Naive B cell (primary cell): ENCODE data around the gene CALM1. TPM values are rescaled to one million over a fixed set of nuclear protein-coding genes. Genes with fewer than 3 reads are reported as not detected.

Experiments
- ATAC-seq, 2 donors: fragments of 150-1000 bp; cut with Tn5 transposase; 2 replicates each; pipeline ENCODE4 v1.10.0; 2021; ENCODE audit warnings: low read depth in 2 of 2, mild to moderate bottlenecking in 2 of 2, moderate library complexity in 2 of 2
- DNase-seq: peaks from one replicate; pipeline ENCODE4 v3.0.0; 2022
- H3K27ac Mint-ChIP-seq, 6 donors: one replicate each; pipeline ENCODE4 v1.8.0; 2020 to 2022; ENCODE audit warnings: mild to moderate bottlenecking in 6 of 6, mixed read lengths in 6 of 6, moderate library complexity in 5 of 6, inconsistent platforms in 2 of 6
- H3K27me3 Mint-ChIP-seq, 3 donors: one replicate each; pipeline ENCODE4 v1.8.0; 2021 to 2022; ENCODE audit warnings: mixed read lengths in 3 of 3, mild to moderate bottlenecking in 1 of 3
- H3K36me3 Mint-ChIP-seq, 2 donors: one replicate each; pipeline ENCODE4 v1.8.0; 2020 to 2022; ENCODE audit warnings: mixed read lengths in 2 of 2, inconsistent platforms in 1 of 2, mild to moderate bottlenecking in 1 of 2
- H3K4me1 Mint-ChIP-seq, 3 donors: one replicate each; pipeline ENCODE4 v1.8.0; 2020 to 2022; ENCODE audit warnings: mixed read lengths in 3 of 3, inconsistent platforms in 1 of 3, mild to moderate bottlenecking in 1 of 3, moderate library complexity in 1 of 3
- H3K4me3 Mint-ChIP-seq, 8 donors: one replicate each; pipeline ENCODE4 v1.8.0; 2020 to 2022; ENCODE audit warnings: mild to moderate bottlenecking in 8 of 8, mixed read lengths in 8 of 8, moderate library complexity in 8 of 8, inconsistent platforms in 2 of 8
- H3K9me3 Mint-ChIP-seq, 7 donors: one replicate each; pipeline ENCODE4 v1.8.0; 2020 to 2022; ENCODE audit warnings: mixed read lengths in 7 of 7, mild to moderate bottlenecking in 5 of 7, inconsistent platforms in 2 of 7, moderate library complexity in 1 of 7
- polyA plus RNA-seq, 6 donors: library from polyadenylated mRNA; unstranded; fragments of 300-500 nt; fragmentation: Illumina TruSeq; gene quantifications; one replicate each; pipeline ENCODE4 v1.2.3, GENCODE V29; 2021; ENCODE audit warnings: low read depth in 6 of 6

CALM1 gene
- polyA plus RNA-seq, 6 donors from 2014 or later: 1,004 to 1,312 (median 1,081) TPM

DNA sequence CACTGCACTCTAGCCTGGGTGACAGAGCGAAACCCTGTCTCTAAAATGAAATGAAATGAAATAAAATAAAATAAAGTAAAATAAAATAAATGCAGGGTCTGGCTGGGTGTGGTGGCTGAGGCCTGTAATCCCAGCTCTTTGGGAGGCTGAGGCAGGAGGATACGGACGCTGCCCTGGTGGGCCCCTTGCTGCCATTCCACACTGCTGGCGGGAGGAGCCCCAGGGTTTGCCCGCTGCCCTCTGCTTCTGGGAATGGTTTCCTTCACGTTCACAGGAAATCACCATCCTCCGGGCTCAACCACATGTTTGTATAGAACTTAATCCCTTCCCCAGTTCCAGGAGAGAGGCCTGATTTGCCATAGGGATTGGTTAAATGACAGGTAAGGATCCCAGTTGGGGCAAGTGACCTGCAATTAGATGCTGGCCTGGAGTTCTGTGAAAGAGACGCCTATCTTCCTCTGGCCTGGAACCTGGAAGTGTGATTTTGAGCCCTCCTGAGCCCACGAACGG lies 29.3 kb downstream of the CALM1 start:
- ATAC-seq: no peak

DNA sequence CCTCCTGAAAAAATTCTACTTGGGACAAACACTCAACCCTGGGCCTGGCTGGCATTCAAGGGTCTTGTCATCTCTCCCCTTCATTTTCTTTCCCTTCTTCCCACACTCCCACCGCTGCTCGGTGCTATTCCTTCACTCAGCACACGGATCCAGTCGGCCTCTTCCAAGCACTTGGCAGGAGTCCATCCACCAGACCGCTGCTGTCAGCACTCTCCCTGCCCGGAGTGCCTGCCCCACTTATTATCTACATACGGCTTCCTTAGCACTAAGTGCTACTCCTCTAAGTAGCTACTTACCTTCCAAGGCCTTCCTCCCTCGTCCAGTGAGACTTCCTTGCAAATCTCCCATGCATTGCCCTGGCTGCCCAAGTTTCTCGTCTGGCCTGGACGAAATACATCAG lies 29.8 kb downstream of the CALM1 start:
- peaks cover 0 to 2% (median 0%) of the 10 kb centered on the region in 7 donors for H3K9me3 Mint-ChIP-seq
- peaks cover 0 to 7% (median 4%) of the 10 kb centered on the region in 3 donors for H3K4me1 Mint-ChIP-seq
- peaks cover 0 to 5% (median 3%) of the 10 kb centered on the region in 3 donors for H3K27me3 Mint-ChIP-seq
- no peaks in the 10 kb centered on the region for H3K36me3 Mint-ChIP-seq
- no peak for DNase-seq
- H3K4me3 Mint-ChIP-seq: no peak overlapping the region
- H3K27ac Mint-ChIP-seq: peak overlapping the region in 2 of 6 donors; percentile 33 to 82
- no peak for ATAC-seq

More for the DNA sequence above, 29.3 kb downstream of the CALM1 start:
- no peak for DNase-seq
- Mint-ChIP-seq H3K9me3 (peaks cover 0 to 2% (median 0%) of the 10 kb centered on the region in 7 donors), H3K4me1 (peaks cover 0 to 7% (median 4%) of the 10 kb centered on the region in 3 donors), H3K27me3 (peaks cover 0 to 5% (median under 1%) of the 10 kb centered on the region in 3 donors), H3K27ac (no peak overlapping the region), H3K36me3 (no peaks in the 10 kb centered on the region), H3K4me3 (no peak overlapping the region)

DNA sequence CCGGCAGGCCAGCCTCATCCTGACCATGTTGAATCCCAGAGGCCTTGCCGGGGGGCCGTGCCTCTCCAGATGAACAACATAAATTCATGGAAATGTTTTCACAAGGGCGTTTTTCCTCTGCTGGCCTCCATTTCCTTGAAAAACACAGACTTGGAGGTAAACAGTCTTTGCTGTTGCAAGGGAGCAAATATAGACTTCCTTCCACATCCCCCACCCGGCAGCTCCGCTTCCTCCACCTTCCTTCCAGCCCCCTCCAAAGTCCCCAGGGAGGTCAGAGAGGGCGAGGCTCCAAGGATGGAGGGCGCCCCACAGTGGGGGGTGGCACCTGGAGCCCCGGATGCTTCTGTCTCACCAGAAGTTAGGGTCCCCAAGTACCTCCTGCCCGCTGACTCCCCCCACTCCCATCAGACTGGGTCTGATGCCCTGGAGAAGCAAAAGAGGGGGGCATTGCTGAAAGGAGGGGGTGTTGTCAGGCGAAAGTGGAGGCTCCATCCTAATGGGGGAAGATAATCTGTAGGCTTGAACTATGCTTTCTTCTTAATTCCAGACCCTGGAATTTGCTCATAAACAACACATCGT lies 31.1 kb downstream of the CALM1 start:
- no peaks in the 10 kb centered on the region for H3K36me3 Mint-ChIP-seq
- peaks cover 0 to 5% (median 3%) of the 10 kb centered on the region in 3 donors for H3K27me3 Mint-ChIP-seq

DNA sequence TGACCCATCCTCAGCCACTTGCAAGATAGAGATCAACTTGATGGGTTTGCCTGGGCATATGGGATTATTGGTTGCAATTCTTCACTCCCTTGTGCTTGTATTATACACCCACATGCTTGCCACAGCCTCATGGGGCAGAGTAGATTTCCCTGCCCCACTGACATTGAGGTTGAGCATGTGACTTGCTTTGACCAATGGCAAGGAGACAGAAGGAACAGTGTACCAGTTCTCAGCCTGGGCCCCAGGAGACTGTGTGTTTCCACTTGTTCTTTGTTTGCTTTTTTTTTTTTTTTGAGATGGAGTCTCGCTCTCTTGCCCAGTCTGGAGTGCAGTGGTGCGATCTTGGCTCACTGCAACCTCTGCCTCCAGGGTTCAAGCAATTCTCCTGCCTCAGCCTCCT lies 31.8 kb downstream of the CALM1 start:
- Mint-ChIP-seq H3K27me3 (peaks cover 0 to 5% (median 3%) of the 10 kb centered on the region in 3 donors), H3K36me3 (no peaks in the 10 kb centered on the region), H3K9me3 (peaks cover 0 to 2% (median 0%) of the 10 kb centered on the region in 7 donors), H3K4me1 (peaks cover 0 to 7% (median 4%) of the 10 kb centered on the region in 3 donors), H3K4me3 (no peak overlapping the region), H3K27ac (peak overlapping the region in 1 of 6 donors; percentile 15)
- ATAC-seq (peak in 1 of 2 donors; percentile 25), DNase-seq (no peak)

More for the DNA sequence above, 31.1 kb downstream of the CALM1 start:
- Mint-ChIP-seq H3K27ac (no peak overlapping the region), H3K9me3 (peaks cover 0 to 2% (median 0%) of the 10 kb centered on the region in 7 donors), H3K4me1 (peaks cover 0 to 7% (median 4%) of the 10 kb centered on the region in 3 donors), H3K4me3 (no peak overlapping the region)
- no peak for DNase-seq
- ATAC-seq: no peak

DNA sequence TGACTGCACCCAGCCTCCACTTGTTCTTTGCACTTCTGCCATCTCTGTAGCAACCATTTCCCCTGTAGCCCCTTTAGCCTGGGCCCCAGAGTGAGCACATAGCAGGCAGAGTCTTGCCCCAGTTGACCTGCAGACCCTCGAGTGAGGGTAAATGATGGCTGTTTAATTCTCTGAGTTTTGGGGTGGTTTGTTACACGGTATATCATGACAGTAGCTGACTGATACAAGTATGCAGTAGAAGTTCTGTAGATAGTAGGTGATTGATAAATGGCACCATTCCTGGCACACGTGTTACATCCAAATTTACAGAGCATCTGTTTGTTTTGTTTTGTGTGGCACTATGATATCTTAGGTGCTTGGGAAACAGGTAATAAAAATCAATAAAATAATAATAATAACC lies 32.4 kb downstream of the CALM1 start:
- Mint-ChIP-seq H3K4me1 (peaks cover 0 to 7% (median 4%) of the 10 kb centered on the region in 3 donors), H3K4me3 (no peak overlapping the region), H3K9me3 (peaks cover 0 to 2% (median 0%) of the 10 kb centered on the region in 7 donors), H3K36me3 (no peaks in the 10 kb centered on the region), H3K27ac (no peak overlapping the region), H3K27me3 (peaks cover 0 to 5% (median 3%) of the 10 kb centered on the region in 3 donors)
- ATAC-seq: no peak
- DNase-seq: no peak

DNA sequence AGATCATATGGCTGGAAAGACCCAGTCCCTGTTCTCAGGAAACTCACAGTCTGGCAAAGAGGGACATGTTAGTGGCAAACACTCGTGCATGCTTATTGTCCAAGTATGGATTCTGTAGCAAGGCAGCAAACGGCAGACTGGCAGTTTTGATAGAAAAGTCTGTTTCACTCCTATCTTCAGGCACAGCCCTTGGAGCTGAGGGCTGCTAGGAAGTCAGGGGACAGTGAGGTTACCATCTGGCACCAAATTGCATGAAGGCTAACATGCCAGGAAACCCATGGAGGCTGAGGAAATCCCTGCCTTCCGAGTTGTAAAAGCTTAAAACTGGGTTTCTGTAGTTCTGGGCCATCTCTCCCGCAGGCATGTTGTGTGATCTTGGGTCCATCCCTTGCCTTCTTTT lies 32.9 kb downstream of the CALM1 start:
- H3K36me3 Mint-ChIP-seq: no peaks in the 10 kb centered on the region
- H3K9me3 Mint-ChIP-seq: peaks cover 0 to 2% (median 0%) of the 10 kb centered on the region in 7 donors
- peaks cover 3 to 5% (median 4%) of the 10 kb centered on the region in 3 donors for H3K27me3 Mint-ChIP-seq
- no peak overlapping the region for H3K4me3 Mint-ChIP-seq
- H3K27ac Mint-ChIP-seq: no peak overlapping the region
- ATAC-seq (no peak), DNase-seq (no peak)
- peaks cover 0 to 7% (median 4%) of the 10 kb centered on the region in 3 donors for H3K4me1 Mint-ChIP-seq

DNA sequence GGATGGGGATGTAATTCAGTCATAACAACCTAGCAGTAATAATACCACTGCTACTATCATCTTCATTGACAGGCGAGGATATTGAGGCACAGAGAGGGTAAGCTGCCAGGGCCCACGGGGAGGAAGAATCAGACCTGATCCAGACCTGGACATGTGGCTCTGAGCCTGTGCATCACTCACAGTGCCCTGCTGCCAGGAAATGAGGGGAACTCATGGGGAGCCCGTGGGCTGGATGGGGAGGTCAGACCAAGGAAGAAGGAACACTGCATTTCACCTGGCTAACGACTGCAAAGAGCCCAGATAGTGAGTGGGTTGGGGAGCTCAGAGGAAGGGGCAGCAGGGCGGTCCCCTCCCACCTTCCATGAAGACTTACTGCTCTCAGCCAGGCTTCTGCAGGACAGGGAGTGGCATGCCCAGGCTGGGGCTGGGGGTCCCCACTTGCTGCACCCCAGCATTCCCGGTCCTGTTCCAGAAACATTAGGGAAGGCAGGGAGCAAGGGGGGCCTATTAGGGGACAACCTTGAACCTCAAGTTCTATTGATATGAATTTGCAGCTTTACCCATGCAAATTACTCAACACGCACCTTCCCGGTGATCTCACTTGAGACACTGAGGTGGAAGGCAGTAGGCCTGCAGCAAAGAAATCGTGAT lies 37.7 kb downstream of the CALM1 start:
- no peak overlapping the region for H3K27ac Mint-ChIP-seq
- no peak overlapping the region for H3K4me3 Mint-ChIP-seq
- DNase-seq (no peak), ATAC-seq (no peak)
- H3K4me1 Mint-ChIP-seq: no peaks in the 10 kb centered on the region
- H3K27me3 Mint-ChIP-seq: peaks cover 0 to 14% (median 3%) of the 10 kb centered on the region in 3 donors
- no peaks in the 10 kb centered on the region for H3K36me3 Mint-ChIP-seq
- no peaks in the 10 kb centered on the region for H3K9me3 Mint-ChIP-seq

DNA sequence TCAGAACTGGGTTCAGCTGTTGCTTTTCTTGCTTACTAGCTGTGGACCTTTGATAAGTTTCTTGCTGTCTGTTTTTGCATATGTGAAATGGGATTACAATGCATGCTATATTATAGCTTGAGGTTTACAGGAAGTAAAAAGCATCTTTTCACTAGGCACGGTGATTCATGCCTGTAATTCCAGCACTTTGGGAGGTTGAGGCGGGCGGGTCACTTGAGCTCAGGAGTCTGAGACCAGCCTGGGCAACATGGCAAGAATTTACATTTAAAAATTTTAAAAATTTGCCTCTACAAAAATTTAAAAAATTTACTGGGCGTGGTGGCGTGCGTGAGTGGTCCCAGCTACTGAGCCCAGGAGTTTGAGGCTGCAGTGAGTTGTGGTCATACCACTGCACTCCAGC lies 42.0 kb downstream of the CALM1 start:
- H3K9me3 Mint-ChIP-seq: no peaks in the 10 kb centered on the region
- no peaks in the 10 kb centered on the region for H3K36me3 Mint-ChIP-seq
- DNase-seq: no peak
- H3K4me1 Mint-ChIP-seq: no peaks in the 10 kb centered on the region
- no peak overlapping the region for H3K27ac Mint-ChIP-seq
- H3K4me3 Mint-ChIP-seq: no peak overlapping the region
- H3K27me3 Mint-ChIP-seq: peaks cover 0 to 14% (median 0%) of the 10 kb centered on the region in 3 donors
- ATAC-seq: no peak

DNA sequence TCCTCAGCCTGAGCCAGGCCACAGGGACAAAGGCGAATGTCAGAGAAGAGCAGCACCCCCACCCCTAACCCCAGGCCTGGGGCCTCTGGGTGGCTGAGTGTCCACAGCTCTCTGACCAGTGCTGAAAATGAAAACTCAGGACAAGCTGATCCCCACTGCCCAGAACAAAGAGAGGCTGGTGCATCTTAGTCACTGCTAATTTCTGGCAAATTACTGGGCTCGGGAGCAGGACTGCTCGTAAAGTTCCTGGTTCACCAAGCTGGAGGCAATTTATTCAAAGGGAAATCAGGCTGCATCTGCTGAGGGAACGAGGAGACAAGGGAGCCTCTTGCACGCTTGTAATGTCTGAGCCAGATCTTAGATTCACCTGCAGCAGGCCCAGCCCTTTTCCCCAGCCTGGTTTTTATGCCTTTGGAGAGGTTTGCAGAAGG lies 43.2 kb downstream of the CALM1 start:
- peaks cover 0 to 7% (median 0%) of the 10 kb centered on the region in 3 donors for H3K27me3 Mint-ChIP-seq
- no peak for ATAC-seq
- no peak overlapping the region for H3K27ac Mint-ChIP-seq
- no peak for DNase-seq
- no peaks in the 10 kb centered on the region for H3K9me3 Mint-ChIP-seq
- H3K4me1 Mint-ChIP-seq: peaks cover 0 to 6% (median 4%) of the 10 kb centered on the region in 3 donors
- H3K36me3 Mint-ChIP-seq: no peaks in the 10 kb centered on the region
- no peak overlapping the region for H3K4me3 Mint-ChIP-seq

DNA sequence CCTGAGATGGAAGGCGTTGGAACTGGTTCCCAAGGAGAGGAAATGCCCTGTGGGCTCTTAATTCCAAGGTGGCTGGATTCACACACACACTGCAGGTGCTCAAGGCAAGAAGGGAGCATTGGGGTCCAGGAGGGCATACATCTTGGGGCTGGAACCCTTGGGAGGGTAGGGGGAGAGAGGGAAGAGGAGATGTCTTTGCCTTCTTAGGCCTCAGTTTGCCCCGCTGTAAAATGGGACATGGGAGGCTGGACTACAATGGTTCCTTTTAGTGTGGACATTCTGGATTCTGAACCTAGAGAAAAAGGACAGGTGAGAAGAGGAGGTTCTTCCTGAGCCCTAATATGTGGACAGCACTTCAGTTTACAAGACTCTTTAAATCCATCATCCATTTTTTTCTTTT lies 43.8 kb downstream of the CALM1 start:
- no peak for ATAC-seq
- DNase-seq: no peak
- H3K36me3 Mint-ChIP-seq: no peaks in the 10 kb centered on the region
- H3K27ac Mint-ChIP-seq: no peak overlapping the region
- peaks cover 0 to 2% (median 0%) of the 10 kb centered on the region in 3 donors for H3K27me3 Mint-ChIP-seq
- peaks cover 0 to 6% (median 4%) of the 10 kb centered on the region in 3 donors for H3K4me1 Mint-ChIP-seq
- H3K9me3 Mint-ChIP-seq: no peaks in the 10 kb centered on the region
- no peak overlapping the region for H3K4me3 Mint-ChIP-seq

DNA sequence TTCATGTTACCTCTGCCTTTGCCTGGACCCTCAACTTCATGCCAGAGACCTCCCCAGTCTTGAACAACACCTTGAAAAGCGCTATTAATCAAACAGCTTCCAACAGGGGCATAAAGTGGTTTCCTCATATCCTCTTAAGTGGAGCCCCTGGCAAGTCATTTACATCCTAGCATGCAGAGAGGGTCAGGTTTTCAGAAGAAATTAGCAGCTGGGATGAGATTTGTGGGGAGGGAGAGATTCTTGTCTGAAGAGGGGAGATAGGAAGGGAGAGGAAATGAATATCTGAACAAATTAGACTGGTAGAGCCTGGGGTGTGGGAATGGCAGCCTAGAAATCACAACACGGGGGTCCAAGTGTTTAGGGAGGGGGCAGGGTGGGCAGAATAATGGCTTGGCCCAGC lies 45.6 kb downstream of the CALM1 start:
- no peak for ATAC-seq
- H3K27ac Mint-ChIP-seq: peak overlapping the region in 1 of 6 donors; percentile 86

DNA sequence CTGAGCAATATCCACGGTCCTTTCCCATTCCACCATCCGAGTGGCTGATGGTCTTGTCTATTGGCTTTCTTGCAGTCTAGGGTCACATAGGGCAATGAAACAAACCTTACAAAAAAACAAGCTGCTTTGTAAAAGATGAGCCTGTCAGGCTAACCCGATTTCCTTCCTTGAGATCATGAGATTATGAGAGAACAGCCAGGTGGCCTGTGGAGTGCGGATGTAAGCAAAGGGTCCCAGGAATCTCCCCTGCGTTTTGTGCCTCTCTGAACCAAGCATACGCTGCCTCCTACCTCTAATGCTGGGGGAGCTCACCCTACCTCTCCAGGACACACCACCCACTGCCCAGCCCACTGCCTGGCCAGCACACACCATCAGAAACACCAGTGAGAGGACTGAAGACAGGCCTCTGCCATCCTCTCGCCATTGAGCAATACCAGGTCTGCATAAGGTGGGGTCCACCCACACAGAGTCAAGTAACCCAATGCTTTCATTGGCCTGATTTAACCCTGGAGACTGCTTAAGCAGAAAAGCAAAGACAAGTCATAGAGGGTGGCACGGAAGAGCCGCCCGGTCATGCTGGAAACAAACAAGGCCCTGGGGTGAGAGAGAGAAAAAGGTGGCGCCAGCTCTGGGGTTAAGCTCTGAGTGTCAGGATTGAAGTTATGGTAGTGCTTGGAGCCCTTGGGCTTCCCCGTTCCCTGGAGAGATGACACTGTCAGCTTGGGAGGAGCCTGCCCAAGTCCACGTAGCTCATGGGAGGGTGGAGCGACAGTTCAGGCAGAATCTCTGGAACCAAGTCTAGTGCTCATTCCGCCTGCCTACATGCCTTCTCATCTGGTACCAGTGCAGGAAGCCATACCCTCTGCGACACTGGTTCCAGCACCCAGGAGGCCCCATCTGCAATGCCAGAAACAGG lies 46.6 kb downstream of the CALM1 start:
- ATAC-seq (no peak), DNase-seq (no peak)
- Mint-ChIP-seq H3K9me3 (peaks cover 0 to 12% (median 4%) of the 10 kb centered on the region in 7 donors), H3K4me3 (no peak overlapping the region), H3K27ac (peak overlapping the region in 1 of 6 donors; percentile 88), H3K4me1 (peaks cover 0 to 6% (median 4%) of the 10 kb centered on the region in 3 donors), H3K27me3 (peaks cover 0 to 18% (median 0%) of the 10 kb centered on the region in 3 donors), H3K36me3 (peaks cover 0 to 12% of the 10 kb centered on the region in 2 donors)

More for the DNA sequence above, 45.6 kb downstream of the CALM1 start:
- H3K9me3 Mint-ChIP-seq: peaks cover 0 to 4% (median 2%) of the 10 kb centered on the region in 7 donors
- no peak overlapping the region for H3K4me3 Mint-ChIP-seq
- peaks cover 0 to 6% (median 4%) of the 10 kb centered on the region in 3 donors for H3K4me1 Mint-ChIP-seq
- peaks cover 0 to 13% (median 0%) of the 10 kb centered on the region in 3 donors for H3K27me3 Mint-ChIP-seq
- H3K36me3 Mint-ChIP-seq: peaks cover 0 to 3% of the 10 kb centered on the region in 2 donors
- no peak for DNase-seq
